WTC11 (cell line): Measurements from ENCODE around the gene GYS1. TPM values are rescaled to one million over a fixed set of nuclear protein-coding genes. Genes with fewer than 3 reads are reported as not detected.

Experiments
- ATAC-seq: fragments of 200-7000 bp; cut with Tn5 transposase; 2 replicates; pipeline ENCODE4 v1.10.0; 2021; ENCODE audit warnings: mild to moderate bottlenecking, moderate library complexity
- CTCF ChIA-PET: fragments of 300-600 bp; sonication (Branson Sonifier 250); formaldehyde crosslinking; loops from one replicate; lab custom pipeline; 2021; ENCODE audit warnings: antibody characterized with exemption; lab: Charles Lee
- POLR2A ChIA-PET: fragments of 350-600 bp; sonication (Branson Sonifier 250); formaldehyde crosslinking; loops from one replicate; lab custom pipeline; 2021; ENCODE audit warnings: antibody characterized with exemption; lab: Charles Lee
- DNase-seq: peaks from one replicate; pipeline ENCODE4 v3.0.0; 2021; ENCODE audit warnings: low spot score
- H3K27ac Mint-ChIP-seq: 2 replicates; pipeline ENCODE4 v1.8.0; 2021; ENCODE audit warnings: mixed read lengths
- H3K27me3 Mint-ChIP-seq: 2 replicates; pipeline ENCODE4 v1.8.0; 2021; ENCODE audit warnings: low read depth, mild to moderate bottlenecking, moderate library complexity, mixed read lengths
- H3K36me3 Mint-ChIP-seq: 2 replicates; pipeline ENCODE4 v1.8.0; 2021; ENCODE audit warnings: mixed read lengths
- H3K4me1 Mint-ChIP-seq: 2 replicates; pipeline ENCODE4 v1.8.0; 2022; ENCODE audit warnings: mixed read lengths
- H3K4me3 Mint-ChIP-seq: 2 replicates; pipeline ENCODE4 v1.8.0; 2021; ENCODE audit warnings: mild to moderate bottlenecking, moderate library complexity, mixed read lengths
- H3K9me3 Mint-ChIP-seq: 2 replicates; pipeline ENCODE4 v1.8.0; 2021; ENCODE audit warnings: mixed read lengths
- AR ChIP-seq: fragments of 250-450 bp; sonication (Bioruptor Pico); IDR thresholded peaks from 2 replicates; pipeline ENCODE4 v1.9.0; 2021; ENCODE audit warnings: mild to moderate bottlenecking
- ARID4B ChIP-seq: sonication (generic); formaldehyde crosslinking; IDR thresholded peaks from 2 replicates; pipeline ENCODE4 v1.8.0; 2023; ENCODE audit warnings: missing genetic modification reagents, mild to moderate bottlenecking, borderline replicate concordance
- ATF3 ChIP-seq: sonication (generic); formaldehyde crosslinking; conservative IDR thresholded peaks from 2 replicates; pipeline ENCODE4 v1.8.1; 2022; ENCODE audit warnings: mild to moderate bottlenecking, missing genetic modification reagents
- CREM ChIP-seq: sonication (generic); formaldehyde crosslinking; IDR thresholded peaks from 2 replicates; pipeline ENCODE4 v1.8.1; 2022; ENCODE audit warnings: mild to moderate bottlenecking, missing genetic modification reagents, moderate library complexity
- ERG ChIP-seq: fragments of 250-450 bp; sonication (Bioruptor Pico); IDR thresholded peaks from 2 replicates; pipeline ENCODE4 v1.8.0; 2021; ENCODE audit warnings: mild to moderate bottlenecking
- FOXK1 ChIP-seq: sonication (generic); formaldehyde crosslinking; IDR thresholded peaks from 2 replicates; pipeline ENCODE4 v1.8.0; 2022; ENCODE audit warnings: mild to moderate bottlenecking, moderate library complexity, missing genetic modification reagents
- GRHL2 ChIP-seq: fragments of 250-450 bp; sonication (Bioruptor Pico); IDR thresholded peaks from 2 replicates; pipeline ENCODE4 v1.8.0; 2022; ENCODE audit warnings: mild to moderate bottlenecking, moderate library complexity; ENCODE audit not compliant: insufficient replicate concordance, severe bottlenecking
- IRF2 ChIP-seq: sonication (generic); formaldehyde crosslinking; IDR thresholded peaks from 2 replicates; pipeline ENCODE4 v1.8.0; 2022; ENCODE audit warnings: low read depth, missing genetic modification reagents, borderline replicate concordance
- KAT7 ChIP-seq: sonication (generic); formaldehyde crosslinking; IDR thresholded peaks from 2 replicates; pipeline ENCODE4 v1.8.1; 2023; ENCODE audit warnings: missing genetic modification reagents, mild to moderate bottlenecking, borderline replicate concordance
- MAX ChIP-seq: sonication (generic); formaldehyde crosslinking; IDR thresholded peaks from 2 replicates; pipeline ENCODE4 v1.8.0; 2022; ENCODE audit warnings: mild to moderate bottlenecking, missing genetic modification reagents
- MXD4 ChIP-seq: fragments of 250-450 bp; sonication (Bioruptor Pico); IDR thresholded peaks from 2 replicates; pipeline ENCODE4 v1.8.0; 2021; ENCODE audit warnings: mild to moderate bottlenecking, moderate library complexity, borderline replicate concordance
- NR1H2 ChIP-seq: sonication (generic); formaldehyde crosslinking; IDR thresholded peaks from 2 replicates; pipeline ENCODE4 v1.9.0; 2021; ENCODE audit warnings: mild to moderate bottlenecking, moderate library complexity, missing genetic modification reagents
- PRDM15 ChIP-seq: sonication (generic); formaldehyde crosslinking; IDR thresholded peaks from 2 replicates; pipeline ENCODE4 v1.8.0; 2022; ENCODE audit warnings: missing genetic modification reagents
- SP1 ChIP-seq: sonication (generic); formaldehyde crosslinking; conservative IDR thresholded peaks from 2 replicates; pipeline ENCODE4 v1.8.1; 2022; ENCODE audit warnings: missing genetic modification reagents
- ZBTB43 ChIP-seq: sonication (generic); formaldehyde crosslinking; IDR thresholded peaks from 2 replicates; pipeline ENCODE4 v1.8.1; 2023; ENCODE audit warnings: mild to moderate bottlenecking, missing genetic modification reagents
- ZNF263 ChIP-seq: sonication (generic); formaldehyde crosslinking; IDR thresholded peaks from 2 replicates; pipeline ENCODE4 v1.8.1; 2022; ENCODE audit warnings: low read depth, mild to moderate bottlenecking, moderate library complexity, missing genetic modification reagents
- ZNF416 ChIP-seq: fragments of 250-450 bp; sonication (Bioruptor Pico); IDR thresholded peaks from 2 replicates; pipeline ENCODE4 v1.9.0; 2021; ENCODE audit warnings: mild to moderate bottlenecking, inconsistent platforms
- ZNF423 ChIP-seq: fragments of 250-450 bp; sonication (Bioruptor Pico); IDR thresholded peaks from 2 replicates; pipeline ENCODE4 v2.1.2; 2022; ENCODE audit warnings: mild to moderate bottlenecking, moderate library complexity
- ZNF671 ChIP-seq: fragments of 250-450 bp; sonication (Bioruptor Pico); IDR thresholded peaks from 2 replicates; pipeline ENCODE4 v1.8.0; 2021; ENCODE audit warnings: mild to moderate bottlenecking
- ZSCAN18 ChIP-seq: fragments of 250-450 bp; sonication (Bioruptor Pico); IDR thresholded peaks from 2 replicates; pipeline ENCODE4 v2.1.2; 2022; ENCODE audit warnings: mild to moderate bottlenecking, moderate library complexity
- total RNA-seq: library from RNA; stranded (reverse); gene quantifications from 3 replicates; pipeline ENCODE4 v1.2.3, GENCODE V29; 2021

The GYS1 gene
- total RNA-seq, 1 experiment from 2014 or later = 52.0 TPM

- Mint-ChIP-seq H3K36me3 (peaks cover 32% of the 10 kb centered on the region), H3K27me3 (no peaks in the 10 kb centered on the region), H3K4me1 (no peaks in the 10 kb centered on the region; the same call in 1 of the 2 replicates), H3K9me3 (no peaks in the 10 kb centered on the region), H3K27ac (no peak overlapping the region), H3K4me3 (no peak overlapping the region)
- no peak for ATAC-seq
- ChIA-PET CTCF (interaction anchor here (1.0 to 1.1 kb wide), 2 partner anchors 14 to 93 kb away, joined by 3 read pairs; no protein-coding TSS in a partner anchor), POLR2A (no interaction called here)
- DNase-seq = no peak
- TF ChIP-seq KAT7 (no peak), ZSCAN18 (no peak), AR (CRISPR knock-in tag) (no peak), MAX (CRISPR knock-in tag) (no peak), ZNF423 (CRISPR knock-in tag) (no peak), NR1H2 (no peak), ARID4B (no peak), ZBTB43 (CRISPR knock-in tag) (no peak), MXD4 (CRISPR knock-in tag) (no peak), SP1 (CRISPR knock-in tag) (no peak), ATF3 (CRISPR knock-in tag) (no peak), ERG (CRISPR knock-in tag) (no peak), PRDM15 (CRISPR knock-in tag) (no peak), IRF2 (no peak), ZNF263 (CRISPR knock-in tag) (no peak), CREM (CRISPR knock-in tag) (no peak), ZNF416 (CRISPR knock-in tag) (no peak), ZNF671 (CRISPR knock-in tag) (no peak), FOXK1 (CRISPR knock-in tag) (no peak), GRHL2 (no peak)
These were observed 12.0 kb upstream of the GYS1 start for GRCh38 chr19:49004964-49005614.
